ENCODE results near the gene RHOU.

- TF ChIP-seq, protein P1, sequence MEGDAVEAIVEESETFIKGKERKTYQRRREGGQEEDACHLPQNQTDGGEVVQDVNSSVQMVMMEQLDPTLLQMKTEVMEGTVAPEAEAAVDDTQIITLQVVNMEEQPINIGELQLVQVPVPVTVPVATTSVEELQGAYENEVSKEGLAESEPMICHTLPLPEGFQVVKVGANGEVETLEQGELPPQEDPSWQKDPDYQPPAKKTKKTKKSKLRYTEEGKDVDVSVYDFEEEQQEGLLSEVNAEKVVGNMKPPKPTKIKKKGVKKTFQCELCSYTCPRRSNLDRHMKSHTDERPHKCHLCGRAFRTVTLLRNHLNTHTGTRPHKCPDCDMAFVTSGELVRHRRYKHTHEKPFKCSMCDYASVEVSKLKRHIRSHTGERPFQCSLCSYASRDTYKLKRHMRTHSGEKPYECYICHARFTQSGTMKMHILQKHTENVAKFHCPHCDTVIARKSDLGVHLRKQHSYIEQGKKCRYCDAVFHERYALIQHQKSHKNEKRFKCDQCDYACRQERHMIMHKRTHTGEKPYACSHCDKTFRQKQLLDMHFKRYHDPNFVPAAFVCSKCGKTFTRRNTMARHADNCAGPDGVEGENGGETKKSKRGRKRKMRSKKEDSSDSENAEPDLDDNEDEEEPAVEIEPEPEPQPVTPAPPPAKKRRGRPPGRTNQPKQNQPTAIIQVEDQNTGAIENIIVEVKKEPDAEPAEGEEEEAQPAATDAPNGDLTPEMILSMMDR (IDR thresholded peaks at IDR 0.05) = no peak
- TF ChIP-seq ZFX (IDR thresholded peaks at IDR 0.05; ENCODE audit: borderline replicate concordance) = no peak
Observed at GRCh38 chr1:228778466-228778865, 43.2 kb downstream of the RHOU start.

All from 22Rv1 (cell line).